ENCODE measurements around the gene DMGDH. TPM values are rescaled to one million over a fixed set of nuclear protein-coding genes. Genes with fewer than 3 reads are reported as not detected.

Gene DMGDH
- total RNA-seq, 1 donor from 2014 or later, result 11.6 TPM

DNA sequence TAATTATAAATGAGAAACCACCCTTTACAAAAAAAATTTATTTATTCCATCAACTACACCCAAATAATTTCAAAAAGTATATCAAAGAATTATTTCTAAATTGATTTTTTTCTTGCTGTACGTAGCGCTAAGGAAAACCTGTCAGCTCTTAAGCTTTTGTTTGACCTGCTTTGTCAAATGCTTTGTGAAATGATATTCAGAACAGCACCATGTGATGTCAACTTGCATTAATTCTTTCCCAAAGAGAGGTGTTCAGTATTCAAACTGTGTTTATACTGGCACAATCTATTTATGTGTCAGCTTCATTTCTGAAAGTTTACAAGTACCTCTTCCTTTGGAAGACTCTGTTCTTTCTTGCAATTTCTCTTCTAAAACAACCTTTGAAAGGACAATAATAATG, 72.4 kb downstream of the DMGDH start:
- DNase-seq (ENCODE audit: low read depth) (no peak), FAIRE-seq (no peak)
- TF ChIP-seq, protein P1, sequence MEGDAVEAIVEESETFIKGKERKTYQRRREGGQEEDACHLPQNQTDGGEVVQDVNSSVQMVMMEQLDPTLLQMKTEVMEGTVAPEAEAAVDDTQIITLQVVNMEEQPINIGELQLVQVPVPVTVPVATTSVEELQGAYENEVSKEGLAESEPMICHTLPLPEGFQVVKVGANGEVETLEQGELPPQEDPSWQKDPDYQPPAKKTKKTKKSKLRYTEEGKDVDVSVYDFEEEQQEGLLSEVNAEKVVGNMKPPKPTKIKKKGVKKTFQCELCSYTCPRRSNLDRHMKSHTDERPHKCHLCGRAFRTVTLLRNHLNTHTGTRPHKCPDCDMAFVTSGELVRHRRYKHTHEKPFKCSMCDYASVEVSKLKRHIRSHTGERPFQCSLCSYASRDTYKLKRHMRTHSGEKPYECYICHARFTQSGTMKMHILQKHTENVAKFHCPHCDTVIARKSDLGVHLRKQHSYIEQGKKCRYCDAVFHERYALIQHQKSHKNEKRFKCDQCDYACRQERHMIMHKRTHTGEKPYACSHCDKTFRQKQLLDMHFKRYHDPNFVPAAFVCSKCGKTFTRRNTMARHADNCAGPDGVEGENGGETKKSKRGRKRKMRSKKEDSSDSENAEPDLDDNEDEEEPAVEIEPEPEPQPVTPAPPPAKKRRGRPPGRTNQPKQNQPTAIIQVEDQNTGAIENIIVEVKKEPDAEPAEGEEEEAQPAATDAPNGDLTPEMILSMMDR (IDR thresholded peaks at IDR 0.05; ENCODE audit: insufficient read depth, low read length, severe bottlenecking), result no peak
- Histone ChIP-seq H3K27me3 (ENCODE audit: control insufficient read depth, insufficient read depth, low read length) (peaks cover 2% of the 10 kb centered on the region), H3K36me3 (ENCODE audit: control insufficient read depth, insufficient read depth, low read length) (no peaks in the 10 kb centered on the region), H3K4me3 (ENCODE audit: low read depth, low read length) (no peak overlapping the region)

GRCh38 chr5:78995521-78996007, 73.9 kb downstream of the DMGDH start:
- Histone ChIP-seq H3K36me3 (ENCODE audit: control insufficient read depth, insufficient read depth, low read length) (no peaks in the 10 kb centered on the region), H3K4me3 (ENCODE audit: low read depth, low read length) (no peak overlapping the region), H3K27me3 (ENCODE audit: control insufficient read depth, insufficient read depth, low read length) (peaks cover 2% of the 10 kb centered on the region)
- FAIRE-seq, result no peak
- TF ChIP-seq, protein P1 (IDR thresholded peaks at IDR 0.05; ENCODE audit: insufficient read depth, low read length, severe bottlenecking), result no peak
- DNase-seq (ENCODE audit: low read depth), result no peak

- no peak for FAIRE-seq
- H3K4me3 ChIP-seq (ENCODE audit: low read depth, low read length), result no peak overlapping the region
- H3K27me3 ChIP-seq (ENCODE audit: control insufficient read depth, insufficient read depth, low read length), result peaks cover 2% of the 10 kb centered on the region
- TF ChIP-seq, protein P1 (IDR thresholded peaks at IDR 0.05; ENCODE audit: insufficient read depth, low read length, severe bottlenecking), result no peak
- no peaks in the 10 kb centered on the region for H3K36me3 ChIP-seq (ENCODE audit: control insufficient read depth, insufficient read depth, low read length)
- DNase-seq (ENCODE audit: low read depth), result no peak
These were observed 76.3 kb downstream of the DMGDH start for GRCh38 chr5:78993165-78993564.

GRCh38 chr5:78992146-78992545, 77.3 kb downstream of the DMGDH start:
- Histone ChIP-seq H3K27me3 (ENCODE audit: control insufficient read depth, insufficient read depth, low read length) (peaks cover under 1% of the 10 kb centered on the region), H3K36me3 (ENCODE audit: control insufficient read depth, insufficient read depth, low read length) (no peaks in the 10 kb centered on the region), H3K4me3 (ENCODE audit: low read depth, low read length) (no peak overlapping the region)
- TF ChIP-seq, protein P1 (IDR thresholded peaks at IDR 0.05; ENCODE audit: insufficient read depth, low read length, severe bottlenecking), result no peak
- no peak for DNase-seq (ENCODE audit: low read depth)
- no peak for FAIRE-seq

GRCh38 chr5:78989080-78989479, 80.4 kb downstream of the DMGDH start:
- FAIRE-seq (no peak), DNase-seq (ENCODE audit: low read depth) (no peak)
- H3K27me3 ChIP-seq (ENCODE audit: control insufficient read depth, insufficient read depth, low read length), result no peaks in the 10 kb centered on the region
- H3K36me3 ChIP-seq (ENCODE audit: control insufficient read depth, insufficient read depth, low read length), result no peaks in the 10 kb centered on the region
- TF ChIP-seq, protein P1 (IDR thresholded peaks at IDR 0.05; ENCODE audit: insufficient read depth, low read length, severe bottlenecking), result no peak
- H3K4me3 ChIP-seq (ENCODE audit: low read depth, low read length), result no peak overlapping the region

DNA sequence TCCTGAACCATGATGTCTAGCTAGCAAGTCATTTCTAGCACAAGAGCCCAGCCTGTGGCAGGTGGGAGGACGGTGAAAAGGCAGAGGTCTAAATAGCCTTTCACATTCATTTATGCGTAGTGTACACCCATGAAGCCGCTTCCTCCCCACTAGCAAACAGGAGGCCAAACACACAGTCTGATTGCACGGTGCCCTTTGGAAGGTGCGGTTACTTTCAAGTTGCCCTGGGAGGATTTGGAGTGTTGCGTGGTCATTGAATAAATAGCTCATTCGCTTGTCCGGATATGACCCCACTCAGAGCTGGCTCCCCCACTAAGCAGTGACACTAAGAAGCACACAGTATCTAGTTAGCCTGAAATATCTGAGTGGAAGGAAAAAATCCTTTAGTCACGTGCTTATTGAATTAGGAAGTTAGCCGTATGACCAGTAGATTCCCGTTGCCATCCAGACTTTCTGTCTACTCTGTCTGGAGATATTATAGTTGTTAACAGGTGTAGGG, 83.7 kb downstream of the DMGDH start:
- H3K4me3 ChIP-seq (ENCODE audit: low read depth, low read length), result peak overlapping the region; percentile 65
- FAIRE-seq (no peak), DNase-seq (ENCODE audit: low read depth) (no peak)
- no peaks in the 10 kb centered on the region for H3K36me3 ChIP-seq (ENCODE audit: control insufficient read depth, insufficient read depth, low read length)
- TF ChIP-seq, protein P1 (IDR thresholded peaks at IDR 0.05; ENCODE audit: insufficient read depth, low read length, severe bottlenecking), result no peak
- no peaks in the 10 kb centered on the region for H3K27me3 ChIP-seq (ENCODE audit: control insufficient read depth, insufficient read depth, low read length)
